IPS-18a (cell line): ENCODE data around the gene TUBB4A.
"Not testable (repeated sequence)": the region's sequence is repeated elsewhere in the genome, so short reads cannot be mapped to it uniquely, and the experiment has no call there.

ENCODE experiments used
- H3K27ac ChIP-seq: one replicate; pipeline ENCODE4 v1.5.1; 2013; ENCODE audit warnings: low read length
- H3K27me3 ChIP-seq: one replicate; pipeline ENCODE4 v1.6.1; 2013; ENCODE audit warnings: mild to moderate bottlenecking, low read length; ENCODE audit not compliant: control insufficient read depth, insufficient read depth
- H3K36me3 ChIP-seq: one replicate; pipeline ENCODE4 v1.6.1; 2013; ENCODE audit warnings: low read depth, low read length; ENCODE audit not compliant: control insufficient read depth
- H3K4me1 ChIP-seq: one replicate; pipeline ENCODE4 v1.6.1; 2013; ENCODE audit warnings: low read depth, low read length; ENCODE audit not compliant: control insufficient read depth
- H3K4me3 ChIP-seq: one replicate; pipeline ENCODE4 v1.5.1; 2013; ENCODE audit warnings: low read length
- H3K9ac ChIP-seq: one replicate; pipeline ENCODE4 v1.6.1; 2013; ENCODE audit warnings: mild to moderate bottlenecking, low read length, moderate library complexity
- H3K9me3 ChIP-seq: one replicate; pipeline ENCODE4 v1.6.1; 2013; ENCODE audit warnings: low read depth, low read length; ENCODE audit not compliant: control insufficient read depth

TUBB4A gene

GRCh38 chr19:6501740-6502648 is at the start of gene TUBB4A:
TUBB4A (minus strand) TSS chr19:6502309; CDS start chr19:6502212, 97 bp downstream.
- peak within 1 kb of the TSS; percentile 39 for H3K9ac ChIP-seq
- H3K4me1 ChIP-seq: peaks cover 3% of the 10 kb centered on the region
- peaks cover 14% of the 10 kb centered on the region for H3K27me3 ChIP-seq
- no peaks in the 10 kb centered on the region for H3K9me3 ChIP-seq
- H3K36me3 ChIP-seq: no peaks in the 10 kb centered on the region
- H3K4me3 ChIP-seq: peak within 1 kb of the TSS; percentile 55
- H3K27ac ChIP-seq: no peak within 1 kb of the TSS

- H3K9me3 ChIP-seq: no peaks in the 10 kb centered on the region
- H3K36me3 ChIP-seq: no peaks in the 10 kb centered on the region
- H3K4me1 ChIP-seq: peaks cover 12% of the 10 kb centered on the region
- no peak overlapping the region for H3K9ac ChIP-seq
- no peaks in the 10 kb centered on the region for H3K27me3 ChIP-seq
- no peak overlapping the region for H3K27ac ChIP-seq
- H3K4me3 ChIP-seq: no peak overlapping the region
Measured at GRCh38 chr19:6551091-6551490, 49.0 kb upstream of the TUBB4A start.

GRCh38 chr19:6550679-6551078 is 48.6 kb upstream of the TUBB4A start:
- H3K4me1 ChIP-seq: peaks cover 10% of the 10 kb centered on the region
- H3K36me3 ChIP-seq, H3K27me3 ChIP-seq, H3K27ac ChIP-seq, H3K4me3 ChIP-seq, H3K9ac ChIP-seq, H3K9me3 ChIP-seq: not testable (repeated sequence)

- no peaks in the 10 kb centered on the region for H3K4me1 ChIP-seq
- H3K4me3 ChIP-seq: no peak overlapping the region
- no peaks in the 10 kb centered on the region for H3K27me3 ChIP-seq
- H3K9ac ChIP-seq: no peak overlapping the region
- no peaks in the 10 kb centered on the region for H3K36me3 ChIP-seq
- no peaks in the 10 kb centered on the region for H3K9me3 ChIP-seq
- H3K27ac ChIP-seq: no peak overlapping the region
Measured at GRCh38 chr19:6543866-6544347, 41.8 kb upstream of the TUBB4A start.

GRCh38 chr19:6540918-6541689 is 39.0 kb upstream of the TUBB4A start:
- H3K27ac ChIP-seq: no peak overlapping the region
- H3K36me3 ChIP-seq: no peaks in the 10 kb centered on the region
- H3K9ac ChIP-seq: no peak overlapping the region
- H3K9me3 ChIP-seq: no peaks in the 10 kb centered on the region
- no peaks in the 10 kb centered on the region for H3K27me3 ChIP-seq
- no peaks in the 10 kb centered on the region for H3K4me1 ChIP-seq
- no peak overlapping the region for H3K4me3 ChIP-seq

- no peak overlapping the region for H3K4me3 ChIP-seq
- H3K27ac ChIP-seq: no peak overlapping the region
- no peak overlapping the region for H3K9ac ChIP-seq
- H3K36me3 ChIP-seq: no peaks in the 10 kb centered on the region
- H3K4me1 ChIP-seq: no peaks in the 10 kb centered on the region
- peaks cover 14% of the 10 kb centered on the region for H3K27me3 ChIP-seq
- no peaks in the 10 kb centered on the region for H3K9me3 ChIP-seq
Measured at GRCh38 chr19:6539514-6539913, 37.4 kb upstream of the TUBB4A start.

- Histone ChIP-seq H3K36me3 (no peaks in the 10 kb centered on the region), H3K27me3 (peaks cover 49% of the 10 kb centered on the region), H3K27ac (no peak overlapping the region), H3K9ac (no peak overlapping the region), H3K4me1 (peaks cover 8% of the 10 kb centered on the region), H3K4me3 (no peak overlapping the region), H3K9me3 (no peaks in the 10 kb centered on the region)
Measured at GRCh38 chr19:6535558-6536137, 33.5 kb upstream of the TUBB4A start.

GRCh38 chr19:6534451-6535093 is 32.5 kb upstream of the TUBB4A start:
- Histone ChIP-seq H3K9ac (no peak overlapping the region), H3K27ac (no peak overlapping the region), H3K9me3 (no peaks in the 10 kb centered on the region), H3K27me3 (peaks cover 60% of the 10 kb centered on the region), H3K4me3 (peak overlapping the region; percentile 42), H3K36me3 (no peaks in the 10 kb centered on the region), H3K4me1 (peaks cover 12% of the 10 kb centered on the region)

- Histone ChIP-seq H3K27ac (no peak overlapping the region), H3K4me1 (peaks cover 12% of the 10 kb centered on the region), H3K27me3 (peaks cover 65% of the 10 kb centered on the region), H3K36me3 (no peaks in the 10 kb centered on the region), H3K9ac (no peak overlapping the region), H3K4me3 (peak overlapping the region; percentile 43), H3K9me3 (no peaks in the 10 kb centered on the region)
Measured at GRCh38 chr19:6533746-6534418, 31.8 kb upstream of the TUBB4A start.

GRCh38 chr19:6533000-6533328 is 30.9 kb upstream of the TUBB4A start:
- no peaks in the 10 kb centered on the region for H3K36me3 ChIP-seq
- H3K4me1 ChIP-seq: peaks cover 15% of the 10 kb centered on the region
- no peaks in the 10 kb centered on the region for H3K9me3 ChIP-seq
- peaks cover 65% of the 10 kb centered on the region for H3K27me3 ChIP-seq
- H3K27ac ChIP-seq: no peak overlapping the region
- H3K9ac ChIP-seq: no peak overlapping the region
- H3K4me3 ChIP-seq: peak overlapping the region; percentile 77
